Brain pericyte (primary cell): Measurements from ENCODE around the gene ST6GALNAC2.
A peak's percentile ranks its signal among the peaks of the same experiment; 100 is the strongest.
"Not testable (repeated sequence)": the region's sequence is repeated elsewhere in the genome, so short reads cannot be mapped to it uniquely, and the experiment has no call there.

ENCODE experiments used
- DNase-seq: peaks from one replicate; pipeline ENCODE4 v3.0.0-alpha.2; 2012; ENCODE audit warnings: low read depth, low spot score

The ST6GALNAC2 gene

DNA sequence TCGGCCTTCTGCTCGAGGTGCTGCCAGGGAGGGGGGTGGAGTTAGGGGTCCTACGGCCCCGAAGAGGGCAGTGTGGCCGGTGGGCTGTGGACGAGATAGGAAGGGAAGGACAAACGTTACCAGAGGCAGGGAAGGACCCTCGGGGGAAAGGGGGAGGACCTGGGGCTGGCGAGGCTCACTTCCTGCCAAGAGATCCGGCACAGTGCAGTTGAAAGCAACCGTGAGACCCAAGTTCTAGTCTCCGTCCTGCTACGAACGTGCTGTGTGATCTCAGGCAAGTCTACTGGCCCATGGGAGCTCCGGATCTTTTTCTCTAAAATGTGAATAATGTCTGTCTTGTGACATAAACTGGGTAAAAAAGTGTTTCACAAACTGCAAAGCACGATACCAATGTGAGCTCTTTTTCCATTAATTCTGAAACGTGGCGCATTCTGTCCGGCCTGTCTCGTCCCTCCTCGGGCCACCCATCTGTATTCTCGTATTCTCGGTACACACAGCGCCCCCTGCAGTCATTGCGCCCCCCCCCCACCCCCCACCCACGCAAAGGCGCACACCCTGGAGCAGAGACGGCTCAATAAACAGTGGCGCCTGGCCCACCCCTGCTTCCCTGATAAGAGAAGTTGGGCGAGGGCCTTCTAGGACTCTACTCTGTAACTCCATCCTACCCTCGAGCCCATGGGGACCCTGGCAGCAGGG lies 57.0 kb downstream of the ST6GALNAC2 start:
- no peak for DNase-seq

DNA sequence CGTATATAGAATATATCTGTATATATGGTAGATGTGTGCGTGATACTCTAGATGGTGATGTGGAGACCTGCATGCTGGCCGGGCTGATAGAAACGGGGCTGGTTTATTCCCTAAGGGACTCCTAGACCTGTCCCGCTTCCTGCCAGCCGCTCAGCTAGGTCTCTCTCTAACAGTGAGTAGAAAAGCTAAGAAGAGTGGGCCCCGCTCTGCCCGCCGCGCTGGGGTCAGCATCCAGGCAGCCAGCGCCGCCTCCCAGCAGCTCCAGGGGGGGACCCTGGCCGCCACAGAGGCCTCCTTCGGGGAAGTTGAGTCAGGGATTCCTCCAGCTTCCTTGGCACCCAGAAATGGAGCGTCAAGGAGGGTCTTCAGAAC lies 57.5 kb downstream of the ST6GALNAC2 start:
- no peak for DNase-seq

DNA sequence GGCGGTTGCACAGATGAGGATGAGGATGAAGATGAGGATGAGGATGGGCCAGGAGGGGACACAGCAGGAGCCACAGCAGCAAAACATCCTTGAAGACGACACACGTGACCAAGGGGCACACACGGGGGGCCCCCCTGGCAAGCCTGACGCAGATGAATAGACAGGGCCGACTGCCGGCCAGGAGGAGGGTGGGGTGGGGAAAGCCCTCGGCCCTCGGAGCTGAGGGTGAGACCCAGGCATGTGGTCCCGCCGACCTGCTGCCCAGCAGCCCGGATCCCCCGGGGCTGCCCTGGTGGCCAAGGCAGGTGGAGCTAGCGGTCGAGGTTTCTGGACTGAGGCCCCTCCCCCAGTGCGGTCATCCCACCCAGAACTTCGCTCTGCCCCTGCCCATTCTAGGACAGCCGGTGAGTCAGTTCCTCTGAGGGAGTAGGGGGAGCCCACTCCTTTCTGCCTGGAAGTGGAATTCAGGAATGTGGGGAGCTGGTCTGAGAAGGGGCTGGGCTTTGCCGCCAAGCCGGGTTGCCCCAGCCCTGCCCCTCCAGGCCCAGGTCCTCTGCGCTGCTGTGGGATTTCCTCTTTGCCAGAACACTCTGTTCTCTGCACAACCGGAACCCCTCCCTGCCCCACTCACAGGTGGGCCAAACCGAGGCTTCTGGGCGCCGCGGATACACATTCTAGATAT lies 58.1 kb downstream of the ST6GALNAC2 start:
- peak; percentile 76 for DNase-seq

DNA sequence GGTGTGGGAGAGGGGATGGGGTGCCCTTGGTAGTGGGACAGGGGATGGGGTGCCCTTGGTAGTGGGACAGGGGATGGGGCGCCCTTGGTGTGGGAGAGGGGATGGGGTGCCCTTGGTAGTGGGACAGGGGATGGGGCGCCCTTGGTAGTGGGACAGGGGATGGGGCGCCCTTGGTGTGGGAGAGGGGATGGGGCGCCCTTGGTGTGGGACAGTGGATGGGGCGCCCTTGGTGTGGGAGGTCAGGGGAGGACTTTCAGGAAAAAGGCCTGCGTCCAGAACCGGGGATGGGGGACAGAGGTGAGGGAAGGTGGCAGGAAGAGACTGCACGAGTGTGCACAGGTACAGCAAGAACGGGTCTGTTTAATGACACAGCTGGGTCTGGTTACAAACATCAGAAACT lies 58.6 kb downstream of the ST6GALNAC2 start:
- DNase-seq = not testable (repeated sequence)

DNA sequence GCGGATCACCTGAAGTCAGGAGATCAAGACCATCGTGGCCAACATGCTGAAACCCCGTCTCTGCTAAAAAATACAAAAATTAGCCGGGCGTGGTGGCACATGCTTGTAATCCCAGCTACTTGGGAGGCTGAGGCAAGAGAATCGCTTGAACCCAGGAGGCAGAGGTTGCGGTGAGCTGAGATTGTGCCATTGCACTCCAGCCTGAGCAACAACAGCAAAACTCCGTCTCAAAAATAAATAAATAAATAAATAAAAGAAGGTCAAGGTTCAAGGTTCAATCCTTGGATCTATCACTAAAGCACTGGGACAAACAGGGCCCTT lies 60.2 kb downstream of the ST6GALNAC2 start:
- not testable (repeated sequence) for DNase-seq

DNA sequence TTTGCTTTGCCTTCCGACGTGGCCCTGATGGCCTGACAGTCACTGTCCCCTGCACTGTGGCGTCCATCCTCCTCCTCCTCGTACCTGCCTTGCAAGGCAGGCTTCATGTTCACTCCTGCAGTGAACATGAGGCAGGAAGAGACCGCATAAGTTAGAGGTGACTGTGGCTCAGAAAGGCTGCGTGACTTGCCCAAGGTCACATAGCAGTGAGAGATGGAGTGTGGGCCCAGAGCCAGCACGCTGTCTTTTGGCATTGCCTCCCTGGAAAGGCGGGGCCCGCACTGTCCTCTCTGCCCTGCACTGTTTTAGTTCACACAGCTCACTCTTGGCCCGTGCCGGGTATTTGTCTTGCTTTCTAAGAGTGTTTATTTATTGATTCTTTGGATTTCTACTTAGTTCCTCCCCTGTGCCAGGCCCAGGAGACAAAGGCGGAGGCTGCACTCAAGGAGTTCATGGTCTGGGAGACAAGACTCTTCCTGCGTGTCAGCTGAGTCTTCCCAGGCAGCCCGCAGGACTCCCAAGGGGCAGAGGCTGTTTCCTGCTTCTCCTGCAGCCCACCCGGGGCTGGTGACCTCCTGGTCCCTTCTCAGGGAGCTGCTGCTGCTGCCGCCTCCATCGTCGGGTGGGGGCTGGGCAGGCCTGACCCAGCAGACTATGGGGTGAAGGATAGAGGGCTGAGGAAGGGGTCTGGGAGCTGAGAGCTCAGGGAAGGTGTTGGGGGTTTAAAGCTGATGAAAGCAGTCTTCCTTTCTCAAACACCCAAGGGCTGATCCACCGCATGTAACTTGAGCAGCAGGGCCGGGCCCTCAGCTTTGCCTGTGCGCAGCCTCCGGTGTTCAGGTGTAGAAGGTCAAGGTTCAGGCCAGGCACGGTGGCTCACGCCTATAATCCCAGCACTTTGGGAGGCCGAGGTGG lies 60.8 kb downstream of the ST6GALNAC2 start:
- peak; percentile 80 for DNase-seq

DNA sequence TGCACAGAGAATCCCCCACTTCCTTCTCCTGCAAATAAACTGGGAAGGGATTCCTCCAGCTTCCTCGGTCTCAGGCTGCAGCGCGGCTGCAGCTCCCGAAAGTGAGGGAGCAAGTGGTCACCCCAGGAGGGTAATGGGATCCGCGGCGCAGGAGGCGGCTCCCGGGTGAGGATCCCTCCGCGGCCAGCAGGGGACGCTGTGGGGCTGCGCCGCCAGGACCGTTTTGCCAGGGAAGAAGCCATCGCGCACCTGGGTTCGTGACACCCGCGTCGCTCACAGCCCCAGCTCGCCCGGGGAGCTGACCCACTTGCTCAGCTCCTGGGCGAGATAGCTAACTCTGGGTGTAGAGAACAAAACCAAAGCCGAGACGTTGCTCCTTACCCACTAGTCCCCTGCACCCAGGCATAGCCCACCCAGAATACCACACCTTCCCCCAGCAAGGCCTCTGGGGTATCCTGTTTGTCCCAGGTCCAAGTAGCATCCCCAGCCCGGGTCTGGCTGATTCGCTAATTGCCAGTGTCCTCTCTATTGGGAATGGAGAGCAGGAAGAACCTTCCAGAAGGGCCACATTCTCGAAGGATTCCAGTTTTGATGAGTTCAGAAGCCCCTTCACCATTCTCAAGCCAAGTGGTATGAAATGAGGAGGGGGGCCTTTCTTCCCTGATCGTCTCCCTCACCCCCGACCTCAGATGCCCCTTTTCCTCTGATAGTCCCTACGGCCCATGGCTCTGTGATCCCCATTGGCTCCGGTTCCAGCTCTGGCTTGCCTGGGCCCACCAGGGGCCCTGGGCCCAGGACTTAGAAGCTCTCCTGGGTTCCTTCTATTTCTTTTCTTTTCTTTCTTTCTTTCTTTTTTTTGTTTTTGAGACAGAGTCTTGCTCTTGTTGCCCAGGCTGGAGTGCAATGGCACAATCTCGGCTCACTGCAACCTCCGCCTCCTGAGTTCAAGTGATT lies 62.3 kb downstream of the ST6GALNAC2 start:
- DNase-seq = no peak

DNA sequence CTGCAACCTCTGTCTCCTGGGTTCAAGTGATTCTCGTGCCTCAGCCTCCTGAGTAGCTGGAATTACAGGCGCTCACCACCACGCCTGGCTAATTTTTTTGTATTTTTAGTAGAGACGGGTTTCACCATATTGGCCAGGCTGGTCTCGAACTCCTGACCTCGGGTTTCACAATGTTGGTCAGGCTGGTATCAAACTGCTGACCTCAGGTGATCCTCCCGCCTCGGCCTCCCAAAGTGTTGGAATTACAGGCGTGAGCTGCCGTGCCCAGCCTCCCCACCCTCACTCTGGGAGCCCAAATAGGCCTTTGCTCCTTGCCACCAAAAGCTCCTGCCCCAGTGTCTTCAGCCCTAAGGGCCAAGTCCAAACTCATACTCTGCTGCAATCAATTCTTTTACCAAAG lies 64.0 kb downstream of the ST6GALNAC2 start:
- DNase-seq = not testable (repeated sequence)

DNA sequence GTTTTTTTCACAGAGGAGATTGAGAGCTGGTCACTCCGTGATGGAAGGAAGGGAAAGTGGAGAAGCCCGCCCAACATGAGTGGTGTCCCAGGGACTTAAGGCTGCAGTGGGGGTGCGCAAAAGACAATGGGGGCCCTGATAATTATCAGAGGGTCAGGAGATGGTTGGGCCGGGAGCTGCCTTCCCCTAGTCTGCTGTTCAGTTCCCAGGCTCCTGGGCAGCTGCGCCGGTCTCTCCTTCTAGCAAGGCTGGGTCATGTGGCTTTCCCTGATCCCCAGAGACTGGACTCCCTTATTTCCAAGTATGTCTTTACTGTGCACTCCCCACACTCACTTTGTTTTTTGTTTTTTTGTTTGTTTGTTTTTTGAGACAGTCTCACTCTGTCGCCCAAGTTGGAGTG lies 64.4 kb downstream of the ST6GALNAC2 start:
- DNase-seq = no peak

DNA sequence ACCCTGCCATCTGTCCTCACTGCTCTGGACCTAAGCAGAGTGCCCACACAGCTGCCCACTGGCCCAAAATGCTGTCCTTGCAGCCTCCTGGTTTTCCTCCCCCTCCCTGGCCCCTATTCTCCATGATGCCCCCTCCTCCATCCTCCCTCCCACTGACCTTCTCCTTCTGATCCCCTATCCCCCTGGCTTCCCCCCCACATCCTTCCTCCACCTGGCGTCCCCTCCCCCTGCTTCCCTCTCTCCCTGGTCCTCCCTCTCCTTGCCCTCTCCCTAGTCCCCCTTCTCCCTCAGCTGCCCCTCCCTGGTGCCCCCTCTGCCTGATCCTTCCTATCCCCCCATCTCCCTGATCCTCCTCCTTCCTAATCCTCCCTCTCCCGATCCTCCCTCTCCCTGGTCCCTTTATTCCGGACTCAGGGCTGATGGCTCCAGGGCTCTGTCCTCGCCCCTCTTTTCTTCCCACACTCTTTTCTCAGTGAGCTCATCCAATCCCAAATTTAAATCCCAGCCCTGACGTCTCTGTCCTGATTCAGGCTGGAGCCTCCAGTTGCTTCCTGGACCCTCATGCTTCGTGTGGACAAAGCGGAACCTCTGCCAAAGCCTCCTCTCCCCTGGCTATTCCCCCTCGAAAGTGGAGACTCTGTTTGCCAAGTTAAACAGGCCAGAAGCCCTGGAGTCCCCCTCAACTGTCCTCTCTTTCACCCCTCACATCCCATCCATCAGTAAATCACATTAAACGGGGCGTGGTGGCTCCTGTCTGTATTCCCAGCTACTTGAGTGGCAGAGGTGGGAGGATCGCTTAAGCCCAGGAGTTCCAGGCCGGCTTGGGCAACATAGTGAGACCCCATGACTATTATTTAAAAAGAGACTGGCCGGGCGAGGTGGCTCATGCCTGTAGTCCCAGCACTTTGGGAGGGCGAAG lies 66.4 kb downstream of the ST6GALNAC2 start:
- DNase-seq = no peak

DNA sequence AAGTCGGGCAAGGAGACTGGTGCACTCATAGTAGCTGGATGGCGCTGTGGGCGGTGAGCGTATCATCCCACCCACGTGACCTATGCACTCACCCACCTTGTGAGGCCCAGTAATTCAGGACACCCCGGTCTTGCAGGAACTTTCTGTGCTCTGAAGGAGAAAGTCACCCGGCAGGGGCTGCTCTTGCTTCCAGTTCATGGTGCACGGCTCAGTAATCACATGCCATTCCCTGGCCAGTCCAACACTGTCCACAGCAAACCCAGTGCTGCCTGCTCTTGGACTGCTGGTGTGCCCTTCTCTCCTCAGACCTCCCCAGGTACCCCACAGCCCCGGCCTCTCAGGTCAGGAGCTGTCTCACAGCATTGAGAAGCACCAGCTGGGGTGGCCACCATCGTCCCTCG lies 68.0 kb downstream of the ST6GALNAC2 start:
- no peak for DNase-seq
